ENCODE measurements around the gene XPO1.
A peak's percentile ranks its signal among the peaks of the same experiment; 100 is the strongest.

XPO1 gene

DNA sequence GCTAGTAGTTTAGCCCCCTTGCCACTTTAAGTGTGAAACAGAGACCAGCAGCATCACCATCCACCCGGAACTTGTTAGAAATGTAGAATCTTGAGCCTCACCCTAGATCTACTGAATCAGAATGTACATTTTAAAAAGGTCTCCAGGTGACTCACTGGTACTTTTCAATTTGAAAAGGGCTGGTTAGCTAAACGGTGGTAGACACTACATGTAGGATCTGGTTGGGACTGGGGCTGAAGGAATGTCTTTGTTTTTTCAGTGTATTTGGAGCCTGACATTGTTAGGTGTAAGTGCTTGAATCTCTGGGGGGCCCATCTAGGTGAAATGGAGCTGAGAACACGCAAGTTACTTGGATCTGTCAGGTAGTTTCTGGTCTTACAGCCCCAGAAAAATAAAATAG is 44.0 kb upstream of the XPO1 start:
- no peak overlapping the region for H3K4me2 ChIP-seq (ENCODE audit: insufficient read depth, low read length)
- ATAC-seq (ENCODE audit: insufficient read depth, low read depth) = no peak
- H3K79me2 ChIP-seq (ENCODE audit: insufficient read depth, low read length) = no peaks in the 10 kb centered on the region
- no peaks in the 10 kb centered on the region for H3K27me3 ChIP-seq (ENCODE audit: insufficient read depth, low read length, poor library complexity)
- DNase-seq = no peak
- no peaks in the 10 kb centered on the region for H3K4me1 ChIP-seq (ENCODE audit: insufficient read depth, low read length)
- H3K4me3 ChIP-seq (ENCODE audit: low read depth in 1 of 2, low read length in 2 of 2) = no peak overlapping the region
- no peak overlapping the region for H3K27ac ChIP-seq (ENCODE audit: low read length)
- no peaks in the 10 kb centered on the region for H4K20me1 ChIP-seq (ENCODE audit: insufficient read depth, low read length)
- no peak overlapping the region for H3K9ac ChIP-seq (ENCODE audit: low read depth, low read length)
- TF ChIP-seq, protein P1, sequence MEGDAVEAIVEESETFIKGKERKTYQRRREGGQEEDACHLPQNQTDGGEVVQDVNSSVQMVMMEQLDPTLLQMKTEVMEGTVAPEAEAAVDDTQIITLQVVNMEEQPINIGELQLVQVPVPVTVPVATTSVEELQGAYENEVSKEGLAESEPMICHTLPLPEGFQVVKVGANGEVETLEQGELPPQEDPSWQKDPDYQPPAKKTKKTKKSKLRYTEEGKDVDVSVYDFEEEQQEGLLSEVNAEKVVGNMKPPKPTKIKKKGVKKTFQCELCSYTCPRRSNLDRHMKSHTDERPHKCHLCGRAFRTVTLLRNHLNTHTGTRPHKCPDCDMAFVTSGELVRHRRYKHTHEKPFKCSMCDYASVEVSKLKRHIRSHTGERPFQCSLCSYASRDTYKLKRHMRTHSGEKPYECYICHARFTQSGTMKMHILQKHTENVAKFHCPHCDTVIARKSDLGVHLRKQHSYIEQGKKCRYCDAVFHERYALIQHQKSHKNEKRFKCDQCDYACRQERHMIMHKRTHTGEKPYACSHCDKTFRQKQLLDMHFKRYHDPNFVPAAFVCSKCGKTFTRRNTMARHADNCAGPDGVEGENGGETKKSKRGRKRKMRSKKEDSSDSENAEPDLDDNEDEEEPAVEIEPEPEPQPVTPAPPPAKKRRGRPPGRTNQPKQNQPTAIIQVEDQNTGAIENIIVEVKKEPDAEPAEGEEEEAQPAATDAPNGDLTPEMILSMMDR (IDR thresholded peaks at IDR 0.05; ENCODE audit: borderline replicate concordance, extremely low read depth, low read length, poor library complexity, severe bottlenecking) = no peak
- no peak for TF ChIP-seq EZH2 (IDR thresholded peaks at IDR 0.05; ENCODE audit: borderline replicate concordance, low read depth, low read length, severe bottlenecking)
- H3K9me3 ChIP-seq (ENCODE audit: insufficient read depth, low read length, severe bottlenecking) = no peaks in the 10 kb centered on the region
- no peaks in the 10 kb centered on the region for H3K36me3 ChIP-seq (ENCODE audit: insufficient read depth, low read length)
- H2AFZ ChIP-seq (ENCODE audit: low read depth, low read length) = no peak overlapping the region

DNA sequence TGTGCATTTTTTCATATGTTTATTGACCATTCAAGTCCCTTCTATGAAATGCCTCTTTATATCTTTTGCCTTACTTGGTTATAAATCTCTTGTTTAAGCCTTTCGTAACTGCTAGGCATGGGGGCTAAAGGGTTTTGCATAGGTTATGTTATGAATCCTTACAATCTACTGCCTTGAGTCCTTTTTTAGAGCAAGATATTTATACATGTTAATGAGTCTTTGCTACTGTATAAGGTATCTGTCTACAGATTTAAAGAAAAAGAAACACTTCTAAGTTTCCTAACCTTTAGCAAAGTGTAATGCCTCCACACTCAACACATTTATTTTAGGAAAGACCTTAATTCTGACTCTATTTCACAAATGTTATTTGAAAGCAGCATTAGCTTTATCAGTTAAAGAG is 43.6 kb upstream of the XPO1 start:
- no peak overlapping the region for H2AFZ ChIP-seq (ENCODE audit: low read depth, low read length)
- no peaks in the 10 kb centered on the region for H3K9me3 ChIP-seq (ENCODE audit: insufficient read depth, low read length, severe bottlenecking)
- ATAC-seq (ENCODE audit: insufficient read depth, low read depth) (no peak), DNase-seq (no peak)
- no peak overlapping the region for H3K4me3 ChIP-seq (ENCODE audit: low read depth in 1 of 2, low read length in 2 of 2)
- TF ChIP-seq EZH2 (IDR thresholded peaks at IDR 0.05; ENCODE audit: borderline replicate concordance, low read depth, low read length, severe bottlenecking) = no peak
- TF ChIP-seq, protein P1 (IDR thresholded peaks at IDR 0.05; ENCODE audit: borderline replicate concordance, extremely low read depth, low read length, poor library complexity, severe bottlenecking) = no peak
- no peaks in the 10 kb centered on the region for H3K36me3 ChIP-seq (ENCODE audit: insufficient read depth, low read length)
- H3K4me2 ChIP-seq (ENCODE audit: insufficient read depth, low read length) = no peak overlapping the region
- no peaks in the 10 kb centered on the region for H4K20me1 ChIP-seq (ENCODE audit: insufficient read depth, low read length)
- no peaks in the 10 kb centered on the region for H3K27me3 ChIP-seq (ENCODE audit: insufficient read depth, low read length, poor library complexity)
- H3K27ac ChIP-seq (ENCODE audit: low read length) = no peak overlapping the region
- H3K79me2 ChIP-seq (ENCODE audit: insufficient read depth, low read length) = no peaks in the 10 kb centered on the region
- H3K4me1 ChIP-seq (ENCODE audit: insufficient read depth, low read length) = no peaks in the 10 kb centered on the region
- no peak overlapping the region for H3K9ac ChIP-seq (ENCODE audit: low read depth, low read length)

DNA sequence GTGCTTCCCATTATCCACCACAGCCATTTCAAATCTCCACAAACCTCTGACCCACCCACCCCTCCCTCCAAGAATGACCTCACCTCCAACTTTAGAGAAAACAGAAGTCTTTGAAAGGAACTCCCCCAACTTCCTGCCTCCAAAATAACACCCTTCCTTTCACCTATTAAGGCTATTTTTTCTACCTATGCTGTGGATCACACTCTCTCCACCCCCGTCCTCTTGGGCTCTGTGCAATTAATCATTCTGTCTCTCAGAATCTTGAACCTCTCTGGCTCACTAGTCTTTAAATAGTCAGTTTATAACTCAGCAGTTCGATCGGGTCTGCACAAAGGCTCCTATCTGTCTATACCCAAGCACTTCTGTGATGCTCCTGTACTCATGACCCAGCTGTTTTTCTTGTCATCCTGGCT is 37.3 kb upstream of the XPO1 start:
- Histone ChIP-seq H3K79me2 (ENCODE audit: insufficient read depth, low read length) (no peaks in the 10 kb centered on the region), H3K4me2 (ENCODE audit: insufficient read depth, low read length) (no peak overlapping the region), H3K27ac (ENCODE audit: low read length) (no peak overlapping the region), H2AFZ (ENCODE audit: low read depth, low read length) (no peak overlapping the region), H3K4me3 (ENCODE audit: low read depth in 1 of 2, low read length in 2 of 2) (no peak overlapping the region), H3K9ac (ENCODE audit: low read depth, low read length) (no peak overlapping the region), H4K20me1 (ENCODE audit: insufficient read depth, low read length) (no peaks in the 10 kb centered on the region), H3K36me3 (ENCODE audit: insufficient read depth, low read length) (no peaks in the 10 kb centered on the region), H3K27me3 (ENCODE audit: insufficient read depth, low read length, poor library complexity) (no peaks in the 10 kb centered on the region), H3K9me3 (ENCODE audit: insufficient read depth, low read length, severe bottlenecking) (no peaks in the 10 kb centered on the region), H3K4me1 (ENCODE audit: insufficient read depth, low read length) (no peaks in the 10 kb centered on the region)
- ATAC-seq (ENCODE audit: insufficient read depth, low read depth) (0 out of 3 replicates have a peak, but pooled peaks have one; percentile 33), DNase-seq (no peak)
- TF ChIP-seq, protein P1 (IDR thresholded peaks at IDR 0.05; ENCODE audit: borderline replicate concordance, extremely low read depth, low read length, poor library complexity, severe bottlenecking) = no peak
- no peak for TF ChIP-seq EZH2 (IDR thresholded peaks at IDR 0.05; ENCODE audit: borderline replicate concordance, low read depth, low read length, severe bottlenecking)

DNA sequence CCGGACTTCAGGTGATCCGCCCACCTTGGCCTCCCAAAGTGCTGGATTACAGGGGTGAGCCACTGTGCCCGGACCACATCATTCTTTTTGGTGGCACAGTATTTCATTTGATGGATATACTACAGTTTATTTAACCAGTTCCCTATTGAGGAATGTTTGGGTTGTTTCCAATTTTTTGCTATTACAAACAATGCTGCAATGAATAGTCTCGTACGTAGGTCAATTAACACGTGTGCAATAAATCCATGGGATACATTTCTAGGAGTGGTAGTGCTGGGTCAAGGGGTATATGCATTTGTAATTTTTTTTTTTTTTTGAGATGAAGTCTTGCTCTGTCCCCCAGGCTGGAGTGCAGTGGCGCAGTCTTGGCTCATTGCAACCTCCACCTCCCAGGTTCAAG is 28.4 kb upstream of the XPO1 start:
- H4K20me1 ChIP-seq (ENCODE audit: insufficient read depth, low read length) = no peaks in the 10 kb centered on the region
- no peaks in the 10 kb centered on the region for H3K9me3 ChIP-seq (ENCODE audit: insufficient read depth, low read length, severe bottlenecking)
- H3K4me3 ChIP-seq (ENCODE audit: low read depth in 1 of 2, low read length in 2 of 2) = no peak overlapping the region
- no peaks in the 10 kb centered on the region for H3K36me3 ChIP-seq (ENCODE audit: insufficient read depth, low read length)
- no peak for DNase-seq
- TF ChIP-seq, protein P1 (IDR thresholded peaks at IDR 0.05; ENCODE audit: borderline replicate concordance, extremely low read depth, low read length, poor library complexity, severe bottlenecking) = no peak
- TF ChIP-seq EZH2 (IDR thresholded peaks at IDR 0.05; ENCODE audit: borderline replicate concordance, low read depth, low read length, severe bottlenecking) = no peak
- H3K9ac ChIP-seq (ENCODE audit: low read depth, low read length) = no peak overlapping the region
- H3K27ac ChIP-seq (ENCODE audit: low read length) = no peak overlapping the region
- no peaks in the 10 kb centered on the region for H3K4me1 ChIP-seq (ENCODE audit: insufficient read depth, low read length)
- no peak overlapping the region for H3K4me2 ChIP-seq (ENCODE audit: insufficient read depth, low read length)
- H3K27me3 ChIP-seq (ENCODE audit: insufficient read depth, low read length, poor library complexity) = no peaks in the 10 kb centered on the region
- H2AFZ ChIP-seq (ENCODE audit: low read depth, low read length) = no peak overlapping the region
- ATAC-seq (ENCODE audit: insufficient read depth, low read depth) = no peak
- no peaks in the 10 kb centered on the region for H3K79me2 ChIP-seq (ENCODE audit: insufficient read depth, low read length)

All from DND-41 (cell line).